Nephron (organoid): Measurements from ENCODE around the gene SHBG.
"Not testable (repeated sequence)": the region's sequence is repeated elsewhere in the genome, so short reads cannot be mapped to it uniquely, and the experiment has no call there.

Experiments
- H3K27ac Mint-ChIP-seq, 3 experiments: 2 replicates each; pipeline ENCODE4 v1.8.0; 2020; ENCODE audit warnings: mixed read lengths in 3 of 3, mild to moderate bottlenecking in 2 of 3, moderate library complexity in 1 of 3
- H3K27me3 Mint-ChIP-seq: 2 replicates; pipeline ENCODE4 v1.8.0; 2021; ENCODE audit warnings: low read depth, mild to moderate bottlenecking, moderate library complexity, mixed read lengths
- H3K36me3 Mint-ChIP-seq: 2 replicates; pipeline ENCODE4 v1.8.0; 2020; ENCODE audit warnings: low read depth, mixed read lengths
- H3K4me1 Mint-ChIP-seq: 2 replicates; pipeline ENCODE4 v1.8.0; 2020; ENCODE audit warnings: mixed read lengths
- H3K4me3 Mint-ChIP-seq, 3 experiments: 2 replicates each; pipeline ENCODE4 v1.8.0; 2020; ENCODE audit warnings: mild to moderate bottlenecking in 3 of 3, mixed read lengths in 3 of 3, moderate library complexity in 2 of 3
- H3K9me3 Mint-ChIP-seq: 2 replicates; pipeline ENCODE4 v1.8.0; 2020; ENCODE audit warnings: mixed read lengths
- CTCF ChIP-seq, 3 experiments: fragments of 200-600 bp; sonication (generic); IDR thresholded peaks; one replicate each; pipeline ENCODE4 v1.5.0; 2021; ENCODE audit warnings: antibody characterized with exemption in 3 of 3; ENCODE audit not compliant: unreplicated experiment in 3 of 3

SHBG gene

GRCh38 chr17:7590743-7591142, 39.2 kb upstream of the SHBG start:
- Mint-ChIP-seq H3K4me3 (peak overlapping the region in 2 of 3 experiments; percentile 31 to 34), H3K27ac (peak overlapping the region; percentile 36 to 65 (median 54)), H3K36me3 (peaks cover 64% of the 10 kb centered on the region), H3K4me1 (peaks cover 19% of the 10 kb centered on the region), H3K27me3 (no peaks in the 10 kb centered on the region), H3K9me3 (no peaks in the 10 kb centered on the region)
- no peak for TF ChIP-seq CTCF (IDR thresholded peaks at IDR 0.05; ENCODE audit: unreplicated experiment in 3 of 3)

- Mint-ChIP-seq H3K4me1 (peaks cover 19% of the 10 kb centered on the region), H3K27me3 (no peaks in the 10 kb centered on the region), H3K36me3 (peaks cover 67% of the 10 kb centered on the region), H3K4me3 (no peak overlapping the region), H3K9me3 (no peaks in the 10 kb centered on the region), H3K27ac (no peak overlapping the region)
- no peak for TF ChIP-seq CTCF (IDR thresholded peaks at IDR 0.05; ENCODE audit: unreplicated experiment in 3 of 3)
Observed at GRCh38 chr17:7591596-7591995, 38.3 kb upstream of the SHBG start.

DNA sequence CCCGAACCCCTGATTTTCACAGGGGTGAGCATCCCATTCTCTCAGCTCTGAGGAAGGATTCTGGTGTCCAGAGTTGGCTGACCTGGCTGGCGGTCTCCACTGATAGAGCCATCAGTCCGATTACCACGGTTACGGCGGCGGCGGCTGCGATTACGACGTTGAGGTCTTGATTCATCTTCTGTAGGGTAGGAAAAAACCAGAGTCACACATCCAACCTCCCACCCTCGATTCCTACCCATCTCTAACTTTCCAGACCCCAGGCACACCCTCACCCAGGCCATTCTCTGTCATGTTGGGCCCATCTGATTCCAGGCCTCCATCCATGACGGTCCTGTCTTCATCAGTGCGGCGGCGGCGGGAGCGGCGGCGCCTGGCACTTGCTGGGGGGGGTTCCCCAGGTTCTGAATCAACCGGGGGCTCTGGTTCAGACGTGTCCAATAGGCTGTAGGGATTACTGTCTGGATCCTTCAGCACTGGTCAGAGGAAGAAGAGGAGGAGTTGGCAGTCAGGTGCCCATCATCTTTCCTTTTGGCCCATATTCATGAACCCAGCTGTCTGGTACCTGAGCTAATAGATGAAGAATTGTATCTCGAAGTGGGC, 37.4 kb upstream of the SHBG start:
- no peaks in the 10 kb centered on the region for H3K27me3 Mint-ChIP-seq
- no peak overlapping the region for H3K27ac Mint-ChIP-seq
- no peak for TF ChIP-seq CTCF (IDR thresholded peaks at IDR 0.05; ENCODE audit: unreplicated experiment in 3 of 3)
- H3K9me3 Mint-ChIP-seq: no peaks in the 10 kb centered on the region
- no peak overlapping the region for H3K4me3 Mint-ChIP-seq
- H3K4me1 Mint-ChIP-seq: peaks cover 13% of the 10 kb centered on the region
- H3K36me3 Mint-ChIP-seq: peaks cover 67% of the 10 kb centered on the region

DNA sequence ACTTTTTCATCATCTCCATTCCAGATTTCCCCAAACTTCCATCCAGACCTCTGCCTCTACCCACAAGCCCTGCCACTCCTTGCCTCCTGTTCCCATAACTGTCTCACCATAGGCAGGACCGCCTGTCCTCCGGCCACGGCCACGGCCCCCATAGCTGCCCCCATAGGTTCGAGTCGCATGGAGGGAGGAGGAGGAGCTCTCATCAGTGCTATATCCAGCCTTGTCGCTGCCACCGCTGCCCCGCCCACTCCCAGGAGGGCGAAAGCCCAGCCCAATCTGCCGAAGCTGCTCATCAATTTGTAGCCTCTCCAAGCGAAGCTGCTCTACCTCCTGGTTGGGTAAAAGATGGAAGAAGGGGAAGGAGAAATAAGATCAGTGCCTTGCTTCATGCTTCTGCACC, 36.6 kb upstream of the SHBG start:
- Mint-ChIP-seq H3K27ac (no peak overlapping the region), H3K4me3 (no peak overlapping the region), H3K9me3 (no peaks in the 10 kb centered on the region), H3K36me3 (peaks cover 66% of the 10 kb centered on the region), H3K4me1 (peaks cover 9% of the 10 kb centered on the region), H3K27me3 (no peaks in the 10 kb centered on the region)
- no peak for TF ChIP-seq CTCF (IDR thresholded peaks at IDR 0.05; ENCODE audit: unreplicated experiment in 3 of 3)

- not testable (repeated sequence) for H3K4me3 Mint-ChIP-seq
Observed at GRCh38 chr17:7597561-7597960, 32.4 kb upstream of the SHBG start.

DNA sequence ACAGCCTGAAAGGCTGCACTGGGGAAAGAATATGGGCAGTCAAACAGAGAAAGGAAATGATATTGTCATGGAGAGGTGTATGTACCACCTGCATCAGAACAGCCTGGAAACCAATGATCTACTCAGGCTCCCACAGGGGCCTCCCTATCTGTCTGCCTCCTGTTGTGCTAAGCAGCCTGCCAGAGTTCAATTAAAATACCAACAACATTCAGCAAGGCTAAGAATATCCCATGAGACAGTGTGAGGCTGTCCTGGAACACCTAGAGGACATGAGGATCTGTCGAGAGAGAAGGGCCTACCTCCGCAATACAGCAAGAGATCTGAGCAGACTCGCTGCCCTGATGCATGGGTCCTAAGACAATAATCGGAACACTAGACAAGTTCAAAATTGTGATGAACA, 23.7 kb upstream of the SHBG start:
- H3K4me3 Mint-ChIP-seq: no peak overlapping the region
- no peaks in the 10 kb centered on the region for H3K27me3 Mint-ChIP-seq
- TF ChIP-seq CTCF (IDR thresholded peaks at IDR 0.05; ENCODE audit: unreplicated experiment in 3 of 3): no peak
- peaks cover 15% of the 10 kb centered on the region for H3K4me1 Mint-ChIP-seq
- no peak overlapping the region for H3K27ac Mint-ChIP-seq
- H3K36me3 Mint-ChIP-seq: peaks cover 55% of the 10 kb centered on the region
- H3K9me3 Mint-ChIP-seq: no peaks in the 10 kb centered on the region

More at GRCh38 chr17:7597561-7597960, 32.4 kb upstream of the SHBG start:
- not testable (repeated sequence) for H3K9me3 Mint-ChIP-seq, H3K27me3 Mint-ChIP-seq, H3K4me1 Mint-ChIP-seq, H3K27ac Mint-ChIP-seq
- peaks cover 74% of the 10 kb centered on the region for H3K36me3 Mint-ChIP-seq
